HG02943 (cell line): ENCODE measurements around the gene NTF4.
"Not testable (repeated sequence)": the region's sequence is repeated elsewhere in the genome, so short reads cannot be mapped to it uniquely, and the experiment has no call there.

Source experiments
- ATAC-seq: cut with Tn5 transposase; IDR thresholded peaks from one replicate; pipeline ENCODE4 v1.9.1; 2021; ENCODE audit warnings: mild to moderate bottlenecking, low read depth, moderate library complexity; ENCODE audit not compliant: unreplicated experiment

NTF4 gene

GRCh38 chr19:49092686-49093085 is 28.1 kb upstream of the NTF4 start:
- ATAC-seq, result no peak

GRCh38 chr19:49091391-49092038 is 26.9 kb upstream of the NTF4 start:
- ATAC-seq, result no peak

- ATAC-seq, result no peak
Observed at GRCh38 chr19:49086296-49086695, 21.7 kb upstream of the NTF4 start.

GRCh38 chr19:49085868-49086232 is 21.2 kb upstream of the NTF4 start:
- ATAC-seq, result no peak

- ATAC-seq, result peak; percentile 81
Observed at GRCh38 chr19:49085020-49085867, 20.6 kb upstream of the NTF4 start, which contains the start of gene SNRNP70. Gene SNRNP70 (plus strand): TSS chr19:49085451. CDS start chr19:49086415, 964 bp downstream.

GRCh38 chr19:49084206-49085019 is 19.8 kb upstream of the NTF4 start:
- ATAC-seq, result no peak

- ATAC-seq, result no peak
Observed at GRCh38 chr19:49081273-49081672, 16.7 kb upstream of the NTF4 start.

GRCh38 chr19:49080392-49080791 is 15.8 kb upstream of the NTF4 start:
- no peak for ATAC-seq

GRCh38 chr19:49074869-49075268 is 10.3 kb upstream of the NTF4 start:
- ATAC-seq, result not testable (repeated sequence)

- ATAC-seq, result no peak
Observed at GRCh38 chr19:49073514-49074378, 9.1 kb upstream of the NTF4 start.

- no peak for ATAC-seq
Observed at GRCh38 chr19:49071860-49072547, 7.4 kb upstream of the NTF4 start.

- ATAC-seq, result no peak
Observed at GRCh38 chr19:49070416-49070815, 5.8 kb upstream of the NTF4 start.

GRCh38 chr19:49069026-49069425 is 4.4 kb upstream of the NTF4 start:
- ATAC-seq, result no peak

- ATAC-seq, result no peak
Observed at GRCh38 chr19:49067554-49067953, 2.9 kb upstream of the NTF4 start.

- no peak for ATAC-seq
Observed at GRCh38 chr19:49065905-49066512, 1.4 kb upstream of the NTF4 start.

- no peak for ATAC-seq
Observed at GRCh38 chr19:49064029-49064629, 489 bp downstream of the NTF4 start.

- ATAC-seq, result no peak
Observed at GRCh38 chr19:49061445-49061844, 3.2 kb downstream of the NTF4 start.

GRCh38 chr19:49061000-49061399 is 3.6 kb downstream of the NTF4 start:
- no peak for ATAC-seq

GRCh38 chr19:49059053-49059452 is 5.6 kb downstream of the NTF4 start:
- ATAC-seq, result no peak
